DOHH2 (cell line): ENCODE measurements around the gene GATD1.

Source experiments
- CTCF ChIP-seq: fragments of 200-600 bp; sonication (generic); IDR thresholded peaks from one replicate; pipeline ENCODE4 v1.5.1; 2014; ENCODE audit warnings: antibody characterized with exemption, mild to moderate bottlenecking, low read depth, low read length; ENCODE audit not compliant: poor library complexity, severe bottlenecking
- EZH2phosphoT487 ChIP-seq: fragments of 200-600 bp; sonication (generic); IDR thresholded peaks from 2 replicates; pipeline ENCODE4 v1.6.1; 2017; ENCODE audit warnings: borderline replicate concordance, mild to moderate bottlenecking, antibody characterized with exemption, low read length, moderate library complexity, mixed read lengths

GRCh38 chr11:824292-824880 is 47.1 kb upstream of the GATD1 start:
- TF ChIP-seq CTCF (no peak), EZH2phosphoT487 (no peak)
